LNCaP clone FGC (cell line): Measurements from ENCODE around the gene ATXN1.

ENCODE experiments used
- DNase-seq: peaks from one replicate; pipeline ENCODE4 v3.0.0-alpha.2; 2011; ENCODE audit warnings: low read depth
- H3K4me3 ChIP-seq: 2 replicates; pipeline ENCODE4 v1.5.1; 2011; ENCODE audit warnings: mild to moderate bottlenecking, low read depth, low read length, control low read depth
- CTCF ChIP-seq: IDR thresholded peaks from 2 replicates; pipeline ENCODE4 v1.5.1; 2012; ENCODE audit warnings: mild to moderate bottlenecking; ENCODE audit not compliant: control insufficient read depth, insufficient read depth; ENCODE audit errors: extremely low read depth

ATXN1 gene

DNA sequence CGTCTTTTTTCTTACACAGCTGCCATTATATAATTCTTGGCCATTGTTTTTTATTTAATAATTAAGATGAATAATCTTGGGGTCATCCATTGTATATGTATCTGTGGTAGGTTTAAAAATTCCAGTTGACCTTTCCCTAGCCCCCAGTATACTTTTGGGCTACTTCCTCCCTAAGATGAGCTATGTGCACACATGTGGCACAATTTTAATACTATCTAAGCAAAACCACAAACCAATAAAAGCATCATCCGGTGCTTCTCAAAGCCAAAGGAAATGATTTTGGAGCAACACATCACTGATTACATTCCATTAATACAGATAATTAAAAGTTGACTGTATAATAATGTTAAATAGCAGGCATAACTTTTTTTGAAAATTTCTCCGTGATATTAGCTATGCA is 161.2 kb downstream of the ATXN1 start:
- no peak overlapping the region for H3K4me3 ChIP-seq
- no peak for DNase-seq
- no peak for TF ChIP-seq CTCF

- TF ChIP-seq CTCF, result no peak
- DNase-seq, result no peak
- H3K4me3 ChIP-seq, result no peak overlapping the region
Observed at GRCh38 chr6:16596616-16597331, 164.5 kb downstream of the ATXN1 start.

- no peak overlapping the region for H3K4me3 ChIP-seq
- DNase-seq, result no peak
- TF ChIP-seq CTCF, result no peak
Observed at GRCh38 chr6:16595514-16596120, 165.6 kb downstream of the ATXN1 start.

- no peak for TF ChIP-seq CTCF
- no peak for DNase-seq
- H3K4me3 ChIP-seq, result no peak overlapping the region
Observed at GRCh38 chr6:16594849-16595248, 166.4 kb downstream of the ATXN1 start.

- DNase-seq, result no peak
- H3K4me3 ChIP-seq, result no peak overlapping the region
- TF ChIP-seq CTCF, result no peak
Observed at GRCh38 chr6:16592223-16592911, 168.9 kb downstream of the ATXN1 start.

GRCh38 chr6:16591396-16592222 is 169.7 kb downstream of the ATXN1 start:
- no peak for DNase-seq
- H3K4me3 ChIP-seq, result no peak overlapping the region
- TF ChIP-seq CTCF, result no peak
